NOMO-1 treated with dmso at 0.1 percent for 144 hours (cell line): Measurements from ENCODE around the gene TCF4.

Source experiments
- DNase-seq: peaks from one replicate; lab custom pipeline; 2025; ENCODE audit not compliant: unreplicated experiment; lab: John Stamatoyannopoulos, UW

Gene TCF4

GRCh38 chr18:55396267-55396905, 191.6 kb downstream of the TCF4 start:
- DNase-seq = no peak

DNA sequence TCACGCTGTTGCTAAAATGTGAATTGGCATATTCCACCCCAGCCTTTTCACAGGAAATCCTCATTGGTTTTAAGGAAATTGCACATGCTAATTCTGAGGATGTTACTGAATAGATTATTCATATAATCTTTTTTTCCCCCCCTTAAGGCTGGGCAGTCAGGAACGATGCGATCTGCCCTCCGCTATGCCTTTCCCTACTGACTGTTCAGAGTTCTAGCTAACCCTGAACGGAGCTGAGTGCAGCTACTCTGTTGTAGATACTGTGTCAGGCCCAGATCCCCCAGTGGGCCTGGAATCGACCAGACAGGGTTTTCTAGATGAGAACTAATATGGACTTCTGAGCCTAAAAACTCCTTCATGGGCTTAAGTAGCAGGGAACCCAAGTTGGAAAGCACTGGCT, 192.2 kb downstream of the TCF4 start:
- no peak for DNase-seq

DNA sequence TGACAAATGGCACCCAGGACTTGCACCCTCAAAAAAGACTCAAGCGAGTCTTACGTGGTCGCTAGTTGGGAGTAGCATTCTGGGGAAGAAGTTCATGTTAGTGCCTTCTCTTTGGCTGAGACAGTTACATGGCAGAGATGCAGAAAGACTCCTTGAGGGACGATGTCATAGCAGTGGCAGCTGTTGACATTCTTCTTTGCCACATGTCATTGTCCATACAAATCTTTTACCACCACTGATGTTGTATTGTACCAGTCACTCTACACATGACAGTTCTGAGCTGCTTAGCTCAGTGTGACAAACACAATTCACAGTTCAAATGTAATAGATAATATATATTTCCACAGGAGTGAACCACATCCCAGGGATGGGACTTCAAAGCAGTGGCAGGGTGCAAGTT, 197.1 kb downstream of the TCF4 start:
- DNase-seq = no peak

GRCh38 chr18:55387139-55387984, 200.6 kb downstream of the TCF4 start:
- DNase-seq = no peak

DNA sequence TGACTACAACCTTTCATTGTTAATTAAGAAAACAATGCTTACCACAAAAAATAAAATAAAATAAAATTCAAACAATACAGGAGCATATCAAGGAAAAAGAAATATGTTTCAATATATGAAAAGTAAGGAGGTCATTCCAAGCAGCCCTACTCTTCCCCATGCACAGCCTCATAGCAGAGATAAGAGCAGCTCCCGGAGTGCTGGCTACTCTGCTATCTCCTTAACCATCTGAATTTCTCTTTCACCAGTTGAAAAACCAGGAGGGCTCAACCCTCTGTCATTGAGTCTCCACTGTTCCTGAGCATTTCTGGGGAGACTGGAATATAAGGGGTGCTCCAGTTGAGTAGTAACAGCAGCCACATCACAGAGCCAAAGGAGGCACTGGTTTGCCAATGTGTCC, 201.4 kb downstream of the TCF4 start:
- DNase-seq = no peak

DNA sequence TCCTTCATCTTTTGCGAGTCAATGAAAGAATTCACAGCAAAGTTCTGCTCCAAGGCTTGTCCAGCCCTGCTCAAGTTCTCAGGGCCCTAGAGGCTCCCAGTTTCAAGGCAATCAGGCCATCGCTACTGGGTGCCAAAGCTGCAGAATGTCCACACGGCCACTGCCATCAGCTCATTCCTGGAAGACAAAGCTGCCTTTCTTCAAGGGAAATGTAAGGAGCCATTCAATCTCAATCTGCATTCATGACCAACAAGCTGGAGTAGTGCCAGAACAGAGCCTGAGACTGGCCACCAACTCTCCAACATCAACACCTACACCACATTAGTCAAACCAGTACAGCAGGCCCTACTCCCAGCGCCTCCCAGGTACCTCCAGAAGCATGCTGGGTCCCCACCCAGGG, 202.2 kb downstream of the TCF4 start:
- no peak for DNase-seq

DNA sequence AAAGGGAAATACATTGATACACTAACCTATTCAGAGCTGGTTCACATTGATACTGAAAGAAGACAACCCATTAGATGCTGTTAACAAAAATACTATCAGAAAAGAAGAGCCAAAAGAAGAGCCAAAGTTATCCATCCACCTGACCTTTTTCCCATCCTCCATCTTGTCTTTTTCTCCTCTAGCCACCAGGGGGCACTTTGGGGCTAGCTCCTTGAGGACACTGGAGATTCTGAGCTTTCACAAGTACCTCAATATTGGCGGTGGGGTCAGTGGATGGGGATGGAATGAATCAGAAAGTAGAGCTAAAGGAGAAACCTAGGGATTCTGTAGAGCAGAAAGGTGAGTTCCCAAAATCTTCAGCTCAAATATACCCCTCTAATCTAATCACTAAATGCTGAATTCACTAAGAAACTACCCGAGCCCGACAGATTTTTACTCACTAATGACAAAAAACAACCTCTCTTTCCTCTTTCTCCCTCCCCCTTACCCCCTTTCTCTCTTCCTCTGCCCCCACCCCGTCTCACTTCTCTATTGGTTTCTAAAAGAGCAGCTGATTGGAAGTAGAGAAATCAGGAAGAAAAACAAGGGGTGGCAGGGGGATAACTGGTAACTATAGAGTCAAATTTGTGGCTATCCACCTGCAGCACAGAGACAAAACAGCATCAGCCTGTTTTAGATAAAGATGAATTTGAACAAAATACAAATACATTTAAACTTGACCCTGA, 203.3 kb downstream of the TCF4 start:
- DNase-seq = peak; percentile 5

DNA sequence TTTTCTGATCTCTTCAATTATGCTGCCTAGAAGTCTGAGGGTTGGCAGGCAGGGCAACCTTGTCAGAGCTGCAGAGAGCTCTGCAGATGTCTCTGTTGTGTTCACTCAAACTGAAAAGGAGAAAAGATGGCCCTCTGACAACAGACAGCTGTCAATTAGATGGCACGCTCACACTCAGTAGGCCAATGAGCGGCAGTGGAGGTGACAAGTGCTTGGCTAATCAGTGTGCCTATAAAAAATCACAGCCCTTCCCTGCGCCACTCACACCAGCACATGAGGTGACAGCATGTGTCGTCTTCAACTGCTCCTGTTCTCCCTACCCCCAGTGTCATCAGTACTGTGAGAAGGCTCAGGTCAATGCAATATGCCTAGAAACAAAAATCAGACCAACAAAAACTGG, 203.9 kb downstream of the TCF4 start:
- DNase-seq = no peak

DNA sequence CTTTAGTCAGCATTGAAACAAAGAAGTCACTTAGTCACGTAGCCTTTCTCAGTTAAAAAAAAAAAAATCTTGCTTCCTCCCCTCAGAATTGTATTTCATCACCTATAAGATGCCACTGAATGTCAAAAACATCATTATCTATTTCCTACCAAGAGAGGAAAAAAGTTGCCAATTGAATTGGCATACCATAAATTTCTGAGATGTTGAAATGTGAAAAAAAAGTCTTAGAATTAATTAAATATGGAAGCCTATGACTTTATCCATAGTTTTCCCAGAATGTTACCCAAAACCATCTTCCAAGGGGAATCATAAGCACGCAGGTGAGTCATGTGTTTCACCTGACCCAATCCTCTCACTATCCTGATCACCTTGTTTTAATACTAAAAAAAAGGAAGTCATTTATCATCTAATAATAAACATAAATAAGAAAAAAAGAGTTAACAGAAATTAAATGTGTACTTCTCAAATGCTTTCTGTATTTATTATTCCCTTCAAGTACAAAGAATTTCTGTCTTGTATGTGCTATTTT, 205.7 kb downstream of the TCF4 start:
- no peak for DNase-seq

DNA sequence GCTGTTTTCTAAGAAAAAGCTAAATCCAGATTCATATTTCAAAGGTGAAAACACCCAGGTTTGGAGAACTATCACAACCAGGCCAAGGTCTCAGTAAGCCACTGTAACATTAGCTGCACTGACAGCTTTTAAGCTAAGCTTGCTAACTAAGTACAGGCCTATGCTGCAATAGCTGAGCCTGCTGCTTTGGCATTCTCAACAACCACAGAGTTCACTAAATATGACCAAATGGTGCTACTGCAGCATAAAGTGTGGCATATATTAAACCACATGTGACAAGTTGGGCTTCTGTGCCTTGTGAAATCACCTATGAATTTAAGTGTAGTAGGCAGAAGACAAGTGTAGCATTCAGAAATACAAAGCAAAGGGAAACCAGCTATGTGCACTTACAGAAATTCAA, 206.7 kb downstream of the TCF4 start:
- DNase-seq = no peak

DNA sequence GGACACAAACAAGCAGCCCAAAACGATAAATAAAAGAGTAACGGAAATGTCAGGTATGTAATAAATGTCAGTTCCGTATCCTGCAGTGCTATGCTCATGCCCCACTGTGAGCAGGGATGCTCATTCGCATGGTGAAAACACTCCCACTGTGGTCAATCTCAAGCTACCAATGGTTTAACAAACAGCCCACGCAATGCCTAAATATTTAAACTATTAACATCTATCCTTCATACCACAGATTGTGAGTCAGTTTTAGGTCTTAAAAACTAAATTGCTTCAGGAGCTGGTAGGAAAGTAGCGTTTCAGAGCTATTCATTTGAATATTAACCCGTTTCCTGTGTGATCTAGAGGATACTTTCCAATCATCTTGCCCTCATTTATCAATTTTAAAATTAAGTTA, 207.4 kb downstream of the TCF4 start:
- DNase-seq = no peak

- DNase-seq = no peak
Observed at GRCh38 chr18:55376387-55376786, 211.6 kb downstream of the TCF4 start.

- DNase-seq = no peak
Observed at GRCh38 chr18:55375930-55376329, 212.1 kb downstream of the TCF4 start.

DNA sequence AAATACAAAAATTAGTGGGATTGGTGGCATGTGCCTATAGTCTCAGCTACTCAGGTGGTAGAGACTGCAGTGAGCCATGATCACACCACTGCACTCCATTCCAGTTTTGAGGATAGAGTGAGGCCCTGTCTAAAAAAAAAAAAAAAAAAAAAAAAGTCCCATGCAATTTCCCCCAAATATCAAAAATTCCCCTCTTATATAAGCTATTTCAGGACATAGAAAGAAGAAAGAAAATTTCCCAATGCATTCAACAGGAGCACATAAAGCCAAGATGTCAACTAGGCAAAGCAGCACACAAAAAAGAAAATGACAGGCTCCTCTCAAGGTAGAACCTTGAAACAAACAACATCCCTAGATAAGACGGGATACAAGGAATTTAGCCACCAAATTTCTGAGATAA, 213.3 kb downstream of the TCF4 start:
- no peak for DNase-seq

- DNase-seq = no peak
Observed at GRCh38 chr18:55372209-55372608, 215.8 kb downstream of the TCF4 start.

GRCh38 chr18:55370936-55371335, 217.1 kb downstream of the TCF4 start:
- no peak for DNase-seq

GRCh38 chr18:55369346-55369745, 218.6 kb downstream of the TCF4 start:
- no peak for DNase-seq

GRCh38 chr18:55365342-55365741, 222.7 kb downstream of the TCF4 start:
- no peak for DNase-seq

GRCh38 chr18:55362303-55362702, 225.7 kb downstream of the TCF4 start:
- no peak for DNase-seq

DNA sequence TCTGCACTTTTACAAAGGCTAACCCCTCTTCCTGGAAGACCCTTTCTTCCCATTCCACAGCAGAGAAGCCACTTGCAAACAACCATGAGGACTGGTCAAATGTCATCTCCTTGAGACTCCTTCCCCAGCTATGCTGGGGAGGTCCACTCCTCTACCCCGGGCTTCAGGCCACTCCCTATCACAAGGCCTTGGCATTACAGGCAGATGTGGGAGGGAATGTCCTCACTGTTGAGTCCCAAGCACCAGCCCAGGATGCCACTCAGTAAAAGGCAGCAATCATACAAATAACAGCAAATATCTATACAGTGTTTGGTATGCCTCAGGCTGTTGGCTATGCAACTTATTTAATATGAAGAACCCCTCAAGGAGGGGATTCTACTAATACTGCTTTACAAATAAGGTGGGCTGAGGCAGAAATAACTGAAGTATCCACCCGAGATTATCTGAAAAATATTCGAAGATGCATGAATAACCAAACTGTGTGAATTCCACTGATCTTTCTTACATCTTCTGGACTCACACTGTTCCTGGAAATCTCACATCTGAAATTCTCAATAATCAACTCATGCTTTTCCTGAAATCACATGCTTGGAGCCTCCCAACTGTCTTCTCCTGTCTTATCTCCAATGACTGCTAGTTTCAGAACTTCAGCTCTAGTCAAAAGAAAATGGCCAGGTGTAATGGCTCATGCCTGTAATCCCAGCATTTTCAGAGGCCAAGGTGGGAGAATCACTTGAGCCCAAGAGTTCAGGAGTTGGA, 226.3 kb downstream of the TCF4 start:
- DNase-seq = no peak

GRCh38 chr18:55360061-55360460, 227.9 kb downstream of the TCF4 start:
- DNase-seq = no peak
